Activated naive CD8-positive, alpha-beta T cell treated with anti-CD3 and anti-CD28 coated beads, Interleukin-2, amount 50 U/mL, for 16 hours (primary cell): Measurements from ENCODE around the gene MIA2.
"Not testable (repeated sequence)": the region's sequence is repeated elsewhere in the genome, so short reads cannot be mapped to it uniquely, and the experiment has no call there.

Source experiments
- DNase-seq: peaks from one replicate; pipeline ENCODE4 v3.0.0-alpha.2; 2020; ENCODE audit warnings: low read depth, low spot score

The MIA2 gene

GRCh38 chr14:39229601-39230110 lies 4.1 kb upstream of the MIA2 start:
- no peak for DNase-seq

DNA sequence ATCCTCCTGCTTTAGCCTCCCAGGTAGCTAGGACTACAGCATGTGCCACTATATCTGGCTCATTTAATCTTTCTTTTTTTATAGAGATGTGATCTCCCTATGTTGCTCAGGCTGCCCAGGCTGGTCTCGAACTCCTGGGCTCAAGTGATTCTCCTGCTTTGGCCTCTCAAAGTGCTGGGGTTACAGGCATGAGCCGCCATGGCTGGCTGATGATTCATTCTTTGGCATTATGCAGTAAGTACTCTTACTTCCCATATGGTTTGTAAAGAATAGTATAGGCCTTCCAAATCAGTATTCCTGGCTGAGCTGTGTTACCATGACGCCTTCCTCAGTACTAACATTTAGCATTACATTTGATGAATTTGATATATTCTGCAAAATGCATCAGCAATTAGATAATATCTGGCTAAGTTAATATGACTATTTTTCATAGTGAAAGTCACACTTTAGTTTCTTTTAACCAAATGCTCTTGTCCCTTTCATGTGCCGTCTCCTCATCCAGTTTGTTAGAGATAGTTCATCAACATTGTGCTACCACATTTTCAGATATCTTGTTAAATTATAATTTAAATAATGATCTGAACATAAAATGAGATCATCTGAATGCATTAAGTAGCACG lies 3.2 kb upstream of the MIA2 start:
- DNase-seq: no peak

- not testable (repeated sequence) for DNase-seq
Measured at GRCh38 chr14:39231751-39232553, 1.8 kb upstream of the MIA2 start.

- no peak for DNase-seq
Measured at GRCh38 chr14:39232554-39233415, 930 bp upstream of the MIA2 start.

- not testable (repeated sequence) for DNase-seq
Measured at GRCh38 chr14:39234986-39235385, 1.3 kb downstream of the MIA2 start.

DNA sequence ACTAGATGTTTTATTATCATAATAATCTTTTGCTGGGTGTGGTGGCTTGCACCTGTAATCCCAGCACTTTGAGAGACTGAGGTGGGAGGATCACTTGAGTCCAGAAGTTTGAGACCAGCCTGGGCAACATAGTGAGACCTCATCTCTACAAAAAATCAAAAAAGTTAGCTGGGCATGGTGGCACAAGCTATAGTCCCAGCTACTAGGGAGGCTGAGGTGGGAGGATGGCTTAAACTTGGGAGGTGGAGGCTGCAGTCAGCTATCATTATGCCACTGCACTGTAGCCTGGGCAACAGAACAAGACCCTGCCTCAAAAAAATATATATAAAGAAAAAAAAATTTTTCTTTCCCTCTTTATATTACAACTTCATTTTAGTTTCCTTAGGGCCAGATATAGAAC lies 1.8 kb downstream of the MIA2 start:
- DNase-seq: not testable (repeated sequence)

GRCh38 chr14:39240769-39241168 lies 7.1 kb downstream of the MIA2 start:
- no peak for DNase-seq

- no peak for DNase-seq
Measured at GRCh38 chr14:39241637-39242036, 7.9 kb downstream of the MIA2 start.

DNA sequence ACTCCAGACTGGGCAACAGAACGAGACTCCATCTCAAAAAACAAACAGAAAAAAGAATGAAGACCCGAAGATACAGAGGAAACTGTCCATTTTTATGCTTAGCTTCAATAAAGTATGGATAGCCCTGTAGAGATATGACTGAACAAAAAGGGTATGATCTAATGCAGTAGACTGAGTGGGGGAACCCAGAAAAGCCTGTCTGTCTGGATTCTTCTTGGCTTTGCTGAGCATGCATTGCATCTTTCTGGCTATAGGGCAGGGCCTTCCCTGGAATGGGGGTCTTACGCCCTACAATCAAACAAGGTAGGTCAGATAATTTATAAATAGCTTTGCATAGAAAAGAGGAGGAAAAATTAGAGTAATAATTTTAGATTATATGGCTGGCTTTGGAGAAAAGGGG lies 10.1 kb downstream of the MIA2 start:
- no peak for DNase-seq

DNA sequence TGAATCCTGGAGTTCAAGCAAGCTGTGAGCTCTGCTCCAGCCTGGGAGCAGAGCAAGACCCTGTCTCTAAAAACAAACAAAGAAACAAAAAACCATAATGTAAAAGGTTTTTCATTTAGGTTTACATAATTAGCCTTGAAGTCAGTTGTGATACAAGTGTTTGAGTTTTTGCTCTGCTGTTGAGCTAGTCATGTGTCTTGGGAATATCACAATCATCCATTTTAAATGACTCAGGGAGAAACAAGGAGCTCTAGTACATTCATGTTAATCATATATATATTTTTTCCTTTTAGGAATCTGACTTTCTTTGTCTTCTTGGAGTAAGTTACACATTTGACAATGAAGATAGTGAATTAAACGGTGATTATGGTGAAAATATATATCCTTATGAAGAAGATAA lies 12.9 kb downstream of the MIA2 start:
- no peak for DNase-seq

DNA sequence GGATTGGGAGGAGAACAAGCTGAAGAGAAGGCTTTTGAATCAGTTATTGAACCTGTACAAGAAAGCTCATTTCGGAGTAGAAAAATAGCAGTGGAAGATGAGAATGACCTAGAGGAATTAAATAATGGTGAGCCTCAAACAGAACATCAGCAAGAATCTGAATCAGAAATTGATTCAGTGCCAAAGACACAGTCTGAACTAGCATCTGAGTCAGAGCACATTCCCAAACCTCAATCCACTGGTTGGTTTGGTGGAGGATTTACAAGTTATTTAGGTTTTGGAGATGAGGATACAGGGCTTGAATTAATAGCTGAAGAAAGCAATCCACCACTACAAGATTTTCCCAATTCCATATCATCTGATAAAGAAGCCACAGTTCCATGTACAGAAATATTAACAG lies 13.5 kb downstream of the MIA2 start:
- no peak for DNase-seq

GRCh38 chr14:39251547-39251946 lies 17.8 kb downstream of the MIA2 start:
- no peak for DNase-seq

- not testable (repeated sequence) for DNase-seq
Measured at GRCh38 chr14:39257388-39257787, 23.7 kb downstream of the MIA2 start.

- DNase-seq: no peak
Measured at GRCh38 chr14:39258782-39259545, 25.2 kb downstream of the MIA2 start.

DNA sequence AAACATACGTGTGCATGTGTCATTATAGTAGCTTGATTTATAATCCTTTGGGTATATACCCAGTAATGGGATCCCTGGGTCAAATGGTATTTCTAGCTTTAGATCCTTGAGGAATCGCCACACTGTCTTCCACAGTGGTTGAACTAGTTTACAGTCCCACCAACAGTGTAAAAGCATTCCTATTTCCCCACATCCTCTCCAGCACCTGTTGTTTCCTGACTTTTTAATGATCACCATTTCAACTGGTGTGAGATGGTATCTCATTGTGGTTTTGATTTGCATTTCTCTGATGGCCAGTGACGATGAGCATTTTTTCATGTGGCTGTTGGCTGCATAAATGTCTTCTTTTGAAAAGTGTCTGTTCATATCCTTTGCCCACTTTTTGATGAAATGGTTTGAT lies 26.4 kb downstream of the MIA2 start:
- DNase-seq: not testable (repeated sequence)

- not testable (repeated sequence) for DNase-seq
Measured at GRCh38 chr14:39262214-39262613, 28.5 kb downstream of the MIA2 start.

DNA sequence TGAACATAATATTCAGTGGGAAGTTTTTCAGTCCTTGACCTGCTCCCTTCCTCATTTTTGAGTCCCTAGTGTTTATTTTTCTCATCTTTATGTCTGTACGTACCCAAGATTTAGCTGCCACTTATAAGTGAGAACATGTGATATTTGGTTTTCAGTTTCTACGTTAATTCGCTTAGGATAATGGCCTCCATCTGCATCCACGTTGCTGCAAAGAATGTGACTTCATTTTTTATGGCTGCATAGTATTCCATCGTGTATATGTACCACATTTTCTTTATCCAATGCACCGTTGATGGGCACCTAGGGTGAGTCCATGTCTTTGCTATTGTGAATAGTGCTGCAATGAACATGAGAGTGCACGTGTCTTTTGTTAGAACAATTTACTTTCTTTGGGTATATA lies 30.3 kb downstream of the MIA2 start:
- no peak for DNase-seq

GRCh38 chr14:39264558-39264957 lies 30.8 kb downstream of the MIA2 start:
- DNase-seq: no peak

DNA sequence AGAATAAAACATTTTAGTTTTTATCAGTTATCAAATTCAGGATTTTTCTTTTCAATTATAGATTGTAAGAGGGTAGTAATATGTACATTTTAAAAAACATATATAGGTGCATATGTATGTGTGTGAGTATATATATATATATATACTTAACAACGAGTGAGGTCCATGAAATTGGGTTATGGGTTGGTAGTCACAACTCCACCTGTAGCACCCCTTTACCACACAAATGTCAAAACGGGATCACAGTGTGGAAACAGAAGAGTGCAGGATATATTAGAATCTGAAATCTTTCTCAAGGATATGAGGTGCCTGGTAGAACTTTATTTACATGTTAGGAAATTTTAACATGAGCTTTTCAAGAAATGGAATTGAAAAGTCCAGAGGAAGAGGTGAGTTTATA lies 31.3 kb downstream of the MIA2 start:
- no peak for DNase-seq

- DNase-seq: no peak
Measured at GRCh38 chr14:39265806-39266524, 32.2 kb downstream of the MIA2 start.

DNA sequence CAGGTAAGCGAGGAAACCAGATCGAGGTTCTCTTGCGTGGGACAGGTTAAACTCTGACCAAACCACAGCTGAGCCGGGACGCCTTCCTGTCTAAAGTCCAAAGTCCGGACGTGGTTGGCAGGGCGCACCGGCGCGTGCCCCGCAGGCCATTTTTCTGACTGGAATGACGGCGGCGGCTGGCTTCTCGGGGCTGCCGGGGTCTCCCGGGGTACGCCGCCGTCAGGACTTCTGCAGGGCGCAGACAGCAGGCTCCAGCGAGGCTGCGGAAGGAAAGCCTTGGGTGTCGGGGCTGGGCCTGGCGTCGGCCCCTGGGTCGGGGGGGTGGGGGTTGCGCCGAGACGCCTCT lies 32.8 kb downstream of the MIA2 start:
- peak; percentile 7 for DNase-seq
